HG03460 (cell line): ENCODE results near the gene SYDE1.
"Not testable (repeated sequence)": the region's sequence is repeated elsewhere in the genome, so short reads cannot be mapped to it uniquely, and the experiment has no call there.

Experiments used
- ATAC-seq: cut with Tn5 transposase; IDR thresholded peaks from one replicate; pipeline ENCODE4 v1.9.1; 2021; ENCODE audit not compliant: unreplicated experiment

The SYDE1 gene, protein sequence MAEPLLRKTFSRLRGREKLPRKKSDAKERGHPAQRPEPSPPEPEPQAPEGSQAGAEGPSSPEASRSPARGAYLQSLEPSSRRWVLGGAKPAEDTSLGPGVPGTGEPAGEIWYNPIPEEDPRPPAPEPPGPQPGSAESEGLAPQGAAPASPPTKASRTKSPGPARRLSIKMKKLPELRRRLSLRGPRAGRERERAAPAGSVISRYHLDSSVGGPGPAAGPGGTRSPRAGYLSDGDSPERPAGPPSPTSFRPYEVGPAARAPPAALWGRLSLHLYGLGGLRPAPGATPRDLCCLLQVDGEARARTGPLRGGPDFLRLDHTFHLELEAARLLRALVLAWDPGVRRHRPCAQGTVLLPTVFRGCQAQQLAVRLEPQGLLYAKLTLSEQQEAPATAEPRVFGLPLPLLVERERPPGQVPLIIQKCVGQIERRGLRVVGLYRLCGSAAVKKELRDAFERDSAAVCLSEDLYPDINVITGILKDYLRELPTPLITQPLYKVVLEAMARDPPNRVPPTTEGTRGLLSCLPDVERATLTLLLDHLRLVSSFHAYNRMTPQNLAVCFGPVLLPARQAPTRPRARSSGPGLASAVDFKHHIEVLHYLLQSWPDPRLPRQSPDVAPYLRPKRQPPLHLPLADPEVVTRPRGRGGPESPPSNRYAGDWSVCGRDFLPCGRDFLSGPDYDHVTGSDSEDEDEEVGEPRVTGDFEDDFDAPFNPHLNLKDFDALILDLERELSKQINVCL

DNA sequence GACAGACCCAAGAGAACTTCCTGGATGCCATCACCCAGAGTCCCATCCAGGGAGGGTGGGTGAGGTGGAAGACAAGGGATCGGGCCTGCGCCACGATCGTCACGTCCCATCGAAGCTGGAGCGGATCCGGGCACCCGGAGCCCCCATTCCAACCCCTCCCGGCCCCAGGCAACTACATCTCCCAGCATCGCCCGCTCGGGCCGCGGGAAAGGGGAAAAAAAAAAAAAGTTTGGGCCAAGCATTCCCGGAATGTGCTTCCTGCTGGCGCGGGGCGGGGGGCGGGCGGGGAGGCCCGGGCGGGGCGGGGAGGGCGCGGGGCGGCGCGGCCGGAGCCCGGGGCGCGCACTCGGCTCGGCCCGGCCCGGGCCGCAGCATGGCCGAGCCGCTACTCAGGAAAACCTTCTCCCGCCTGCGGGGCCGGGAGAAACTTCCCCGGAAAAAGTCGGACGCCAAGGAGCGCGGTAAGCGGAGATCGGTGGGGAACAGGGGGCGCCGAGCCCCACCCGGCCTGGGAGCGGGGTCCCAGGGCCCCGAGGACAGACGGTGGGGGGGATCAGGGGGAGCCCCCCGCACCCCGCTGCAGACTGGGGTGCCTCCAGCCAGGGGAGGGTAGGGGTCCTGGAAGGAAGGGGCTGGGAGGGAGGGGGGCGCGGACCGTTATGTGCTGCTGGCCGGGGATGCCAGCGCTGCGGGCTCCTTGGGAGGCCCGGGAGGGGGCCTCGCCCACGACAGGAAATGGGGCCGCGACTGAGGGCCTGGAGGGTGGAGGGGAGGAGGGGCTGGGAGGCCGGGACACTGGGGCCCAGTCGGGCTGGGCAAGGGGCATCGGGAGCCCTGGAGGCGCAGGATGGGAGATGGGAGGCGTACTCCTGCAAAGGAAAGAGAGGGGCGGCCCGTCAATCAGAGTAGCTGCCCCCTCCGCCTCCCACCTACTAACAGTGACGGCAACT is at the start of gene SYDE1:
Gene SYDE1 (plus strand): TSS at position 341 of the 950 bp plus-strand sequence. CDS start 33 bp downstream, at position 374.
- ATAC-seq: no peak

- ATAC-seq: no peak
Measured at GRCh38 chr19:15062036-15062435, 45.2 kb upstream of the SYDE1 start.

- not testable (repeated sequence) for ATAC-seq
Measured at GRCh38 chr19:15070386-15070785, 36.8 kb upstream of the SYDE1 start.

DNA sequence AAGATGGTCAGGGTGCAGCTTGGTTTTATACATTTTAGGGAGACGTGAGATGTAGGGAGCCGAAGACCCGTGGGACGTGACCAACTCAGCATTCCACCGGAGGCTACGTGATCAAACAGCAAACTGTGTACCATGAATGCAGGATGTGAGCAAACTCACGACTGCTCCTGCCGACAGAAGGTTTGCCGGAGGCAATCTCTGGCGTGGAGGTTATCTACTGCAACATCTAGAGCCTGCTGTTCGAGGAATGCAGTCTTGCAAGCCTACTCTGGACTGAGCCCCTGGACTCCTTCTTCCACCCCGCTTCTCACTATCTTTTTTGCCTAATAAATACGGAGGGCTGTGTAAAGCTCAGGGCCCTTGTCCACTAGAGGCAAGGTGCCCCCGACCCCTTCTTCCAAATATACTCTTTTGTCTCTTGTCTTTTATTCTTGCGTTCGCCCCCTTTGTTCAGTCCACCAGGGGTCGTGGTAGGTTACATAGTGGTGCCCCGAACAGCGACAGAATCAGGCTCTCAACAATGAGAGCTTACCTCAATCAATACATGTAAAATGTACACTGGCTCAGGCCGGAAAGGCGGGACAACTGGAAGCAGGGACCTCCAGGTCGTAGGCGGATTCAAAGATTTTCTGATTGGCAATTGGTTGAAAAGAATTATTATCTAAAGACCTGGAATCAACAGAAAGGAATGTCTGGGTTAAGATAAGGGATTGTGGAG is 34.1 kb upstream of the SYDE1 start:
- no peak for ATAC-seq

- no peak for ATAC-seq
Measured at GRCh38 chr19:15074371-15074770, 32.8 kb upstream of the SYDE1 start.

GRCh38 chr19:15075806-15076205 is 31.4 kb upstream of the SYDE1 start:
- no peak for ATAC-seq

GRCh38 chr19:15080002-15080401 is 27.2 kb upstream of the SYDE1 start:
- ATAC-seq: not testable (repeated sequence)

DNA sequence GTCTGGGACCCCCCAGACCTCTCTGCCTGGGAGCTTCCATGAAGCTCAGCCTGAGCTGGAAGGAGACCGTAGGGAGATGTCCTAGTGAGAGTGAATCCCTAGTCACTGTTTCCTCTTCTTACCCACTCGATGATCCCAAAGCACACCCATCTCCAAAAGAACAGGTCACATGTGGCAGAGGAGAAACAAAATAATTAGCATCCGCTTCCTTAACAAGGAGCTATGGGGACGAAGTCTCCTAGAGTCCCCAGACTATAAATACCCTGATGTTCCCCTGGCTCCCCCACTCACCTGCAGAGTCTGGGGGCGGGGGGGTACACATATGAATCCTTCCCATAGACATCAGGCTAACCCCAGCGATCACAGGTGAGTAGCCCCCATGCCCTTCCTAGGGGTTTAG is 25.3 kb upstream of the SYDE1 start, which contains the start of gene OR1I1:
Gene OR1I1 (plus strand): TSS at position 301 of the 400 bp plus-strand sequence. CDS start 4,855 bp downstream, outside the sequence.
- ATAC-seq: no peak

DNA sequence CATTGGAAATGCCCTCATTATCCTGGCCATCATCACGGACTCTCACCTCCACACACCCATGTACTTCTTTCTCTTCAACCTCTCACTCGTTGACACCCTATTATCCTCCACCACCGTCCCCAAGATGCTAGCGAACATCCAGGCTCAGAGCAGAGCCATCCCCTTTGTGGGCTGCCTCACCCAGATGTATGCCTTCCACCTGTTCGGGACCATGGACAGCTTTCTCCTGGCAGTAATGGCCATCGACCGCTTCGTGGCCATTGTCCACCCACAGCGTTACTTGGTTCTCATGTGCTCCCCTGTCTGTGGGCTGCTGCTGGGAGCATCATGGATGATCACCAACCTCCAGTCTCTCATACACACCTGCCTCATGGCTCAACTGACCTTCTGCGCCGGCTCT is 20.0 kb upstream of the SYDE1 start:
- ATAC-seq: no peak

DNA sequence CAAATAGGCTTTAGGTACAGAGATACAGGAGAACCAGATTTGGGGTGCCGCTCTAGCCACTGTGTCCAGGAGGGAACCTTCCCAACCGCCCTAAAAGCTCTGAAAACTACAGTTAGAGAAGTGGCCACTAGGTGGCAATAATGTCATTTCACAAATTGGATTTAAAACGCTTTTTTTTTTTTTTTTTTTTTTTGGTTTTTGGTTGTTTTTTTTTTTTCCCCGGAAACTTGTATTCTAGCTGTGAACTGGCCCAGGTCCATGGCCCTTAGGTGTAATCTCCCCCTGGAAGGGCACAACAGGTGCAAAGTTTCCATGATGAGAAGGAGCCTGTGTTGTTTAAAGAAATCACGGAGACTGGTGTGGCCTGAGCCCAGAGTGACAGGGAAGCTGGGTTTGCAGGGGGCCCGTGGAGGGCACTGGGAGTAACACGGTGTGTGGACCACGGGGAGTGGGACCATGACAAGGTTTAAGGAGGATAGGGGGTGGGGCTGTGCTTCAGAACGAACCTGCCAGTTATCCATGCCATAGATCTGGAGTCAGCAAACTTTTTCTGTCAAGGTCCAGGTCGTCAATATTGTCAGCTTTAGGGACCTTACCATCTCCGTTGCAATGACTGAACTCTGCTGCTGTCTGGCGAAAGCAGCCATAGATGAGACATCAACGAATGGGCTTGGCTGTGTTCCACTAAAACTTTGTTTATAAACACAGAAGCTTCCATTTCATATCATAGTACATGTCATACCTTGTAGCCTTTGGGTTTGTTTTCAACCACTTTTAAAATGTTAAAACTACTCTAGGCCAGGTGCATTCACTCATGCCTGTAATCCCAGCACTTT is 15.1 kb upstream of the SYDE1 start:
- no peak for ATAC-seq

DNA sequence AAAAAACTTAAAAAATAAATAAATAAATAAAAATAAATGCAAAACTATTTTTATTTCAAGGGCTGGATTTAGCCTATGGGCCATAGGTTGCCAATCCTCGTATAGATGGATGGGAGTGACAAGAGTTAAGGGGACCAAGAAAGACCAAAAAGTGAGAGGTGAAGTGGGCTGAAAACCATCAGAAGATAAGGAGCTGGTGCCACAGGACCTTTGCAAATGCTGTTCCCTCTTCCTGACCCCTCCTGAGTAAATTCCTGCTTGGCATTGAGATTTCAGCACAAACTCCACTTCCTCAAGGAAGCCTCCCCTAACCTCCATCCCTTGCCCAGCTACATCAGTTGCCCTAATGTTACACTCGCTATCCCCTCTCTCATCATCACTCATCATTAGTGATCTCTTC is 14.2 kb upstream of the SYDE1 start:
- no peak for ATAC-seq

- ATAC-seq: no peak
Measured at GRCh38 chr19:15096223-15096622, 11.0 kb upstream of the SYDE1 start.

DNA sequence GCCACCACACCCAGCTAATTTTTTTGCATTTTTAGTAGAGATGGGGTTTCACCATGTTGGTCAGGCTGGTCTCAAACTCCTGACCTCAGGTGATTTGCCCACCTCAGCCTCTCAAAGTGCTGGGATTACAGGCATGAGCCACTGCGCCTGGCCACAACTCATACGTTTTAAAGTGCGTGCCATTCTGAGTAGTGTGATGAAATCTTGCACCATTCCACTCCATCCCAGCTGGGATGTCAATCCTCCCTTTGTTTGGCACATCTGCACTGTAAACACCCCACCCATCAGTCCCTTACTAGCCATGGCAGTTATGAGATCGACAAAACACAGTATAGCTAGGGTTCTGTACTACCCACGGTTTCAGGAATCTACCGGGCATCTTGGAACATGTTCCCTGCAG is 9.2 kb upstream of the SYDE1 start:
- not testable (repeated sequence) for ATAC-seq

- ATAC-seq: no peak
Measured at GRCh38 chr19:15098460-15098859, 8.7 kb upstream of the SYDE1 start.

DNA sequence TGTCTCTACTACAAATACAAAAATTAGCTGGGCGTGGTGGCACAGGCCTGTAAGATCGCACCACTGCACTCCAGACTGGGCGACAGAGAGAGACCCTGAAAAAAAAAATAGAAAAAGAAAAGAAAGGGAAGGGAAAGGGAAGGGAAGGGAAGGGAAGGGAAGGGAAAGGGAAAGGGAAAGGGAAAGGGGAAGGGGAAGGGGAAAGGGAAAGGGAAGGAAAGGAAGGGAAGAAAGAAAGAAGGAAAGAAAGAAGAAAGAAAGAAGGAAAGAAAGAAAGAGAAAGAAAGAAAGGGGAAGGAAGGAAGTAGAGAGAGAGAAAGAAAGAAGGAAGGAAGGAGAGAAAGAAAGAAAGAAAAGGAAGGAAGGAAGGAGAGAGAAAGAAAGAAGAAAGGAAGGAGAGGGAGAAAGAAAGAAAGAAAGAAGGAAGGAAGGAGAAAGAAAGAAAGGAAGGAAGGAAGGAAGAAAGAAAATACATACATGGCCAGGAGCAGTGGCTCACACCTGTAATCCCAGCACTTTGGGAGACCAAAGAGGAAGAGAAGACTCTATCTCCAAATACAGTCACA is 8.1 kb upstream of the SYDE1 start:
- no peak for ATAC-seq

DNA sequence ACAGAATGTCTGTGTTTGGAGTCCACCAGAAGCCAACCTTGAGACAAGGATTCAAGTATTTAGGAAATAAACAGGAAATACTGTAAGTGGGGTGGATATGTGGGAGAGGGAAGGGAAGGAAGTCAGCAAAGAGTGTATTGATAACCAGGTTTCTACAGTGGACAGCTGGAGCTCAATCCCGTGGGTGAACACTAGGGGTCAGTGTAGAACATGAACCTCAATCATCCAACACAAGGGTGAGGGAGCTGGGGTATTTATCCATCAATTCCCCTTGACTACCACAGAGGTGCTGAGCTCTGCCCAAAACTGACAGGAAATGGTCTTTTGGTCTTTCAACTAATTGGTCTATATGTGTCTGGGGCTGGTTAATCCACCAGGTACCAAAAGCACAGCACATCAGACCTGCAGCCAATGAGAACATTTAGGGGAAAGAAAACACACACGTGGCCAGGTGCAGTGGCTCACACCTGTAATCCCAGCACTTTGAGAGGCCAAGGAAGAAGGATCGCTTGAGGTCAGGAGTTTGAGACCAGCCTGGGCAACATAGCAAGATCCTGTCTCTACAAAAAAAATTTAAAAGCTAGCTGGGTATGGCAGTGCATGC is 5.6 kb upstream of the SYDE1 start:
- no peak for ATAC-seq

GRCh38 chr19:15104003-15104402 is 3.2 kb upstream of the SYDE1 start:
- ATAC-seq: no peak

- no peak for ATAC-seq
Measured at GRCh38 chr19:15104411-15104810, 2.8 kb upstream of the SYDE1 start.

DNA sequence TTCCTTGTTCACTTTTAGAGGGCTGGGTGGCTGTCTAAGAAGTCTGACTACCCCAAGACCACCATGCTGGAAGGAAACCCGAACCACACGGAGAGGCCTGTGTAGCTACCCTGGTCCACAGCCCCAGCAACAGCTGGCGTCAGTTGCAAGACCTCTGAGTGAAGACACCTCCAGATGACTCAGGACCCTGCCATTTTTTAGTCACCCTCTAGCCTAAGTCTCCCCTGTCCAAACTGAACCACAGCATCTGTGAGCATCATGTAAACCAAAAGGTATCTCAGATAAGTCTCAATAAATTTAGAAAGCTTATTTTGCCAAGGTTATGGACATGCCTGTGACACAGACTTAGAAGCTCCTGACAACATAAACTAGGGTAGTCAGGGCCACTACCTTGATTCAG is 2.2 kb upstream of the SYDE1 start:
- ATAC-seq: no peak
